ENCODE measurements around the gene CD8A. TPM values are rescaled to one million over a fixed set of nuclear protein-coding genes. Genes with fewer than 3 reads are reported as not detected.
"Not testable (repeated sequence)": the region's sequence is repeated elsewhere in the genome, so short reads cannot be mapped to it uniquely, and the experiment has no call there.

CD8A gene
- total RNA-seq, 1 experiment from 2014 or later, result 0.28 TPM

DNA sequence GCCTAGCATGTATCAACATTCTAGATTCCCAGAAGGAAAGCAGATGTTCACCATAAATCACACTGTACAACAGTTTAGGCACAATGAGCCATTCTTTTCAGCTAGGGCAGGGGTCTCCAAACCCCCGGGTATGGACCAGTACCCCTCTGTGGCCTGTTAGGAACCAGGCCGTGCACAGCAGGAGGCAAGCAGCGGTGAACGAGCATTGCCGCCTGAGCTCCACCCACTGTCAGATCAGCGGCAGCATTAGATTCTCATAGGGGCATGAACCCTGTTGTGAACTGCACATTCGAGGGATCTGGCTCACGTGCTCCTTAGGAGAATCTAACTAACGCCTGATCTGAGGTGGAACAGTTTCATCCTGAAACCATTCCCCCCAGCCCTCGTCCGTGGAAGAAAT lies 50.8 kb downstream of the CD8A start:
- H3F3A ChIP-seq (ENCODE audit: insufficient read depth, low read depth); H3K9me3 ChIP-seq (ENCODE audit: insufficient read depth, low read depth); CTCF ChIA-PET; H3K27me3 ChIP-seq (ENCODE audit: insufficient read depth, low read depth); DNase-seq; H3K27ac ChIP-seq; H4K20me1 ChIP-seq (ENCODE audit: insufficient read depth); H3K79me2 ChIP-seq (ENCODE audit: low read depth); H3K36me3 ChIP-seq (ENCODE audit: low read depth); H2AFZ ChIP-seq; POLR2A ChIA-PET (ENCODE audit: unreplicated experiment); H3K4me3 ChIP-seq; BruUV-seq (replicated peaks); H3K4me2 ChIP-seq; intact Hi-C loops (cut with micrococcal nuclease; ENCODE audit: unreplicated experiment); H3K4me1 ChIP-seq (replicated peaks; ENCODE audit: insufficient read depth); H3K9me2 ChIP-seq (ENCODE audit: insufficient read depth): not testable (repeated sequence)

DNA sequence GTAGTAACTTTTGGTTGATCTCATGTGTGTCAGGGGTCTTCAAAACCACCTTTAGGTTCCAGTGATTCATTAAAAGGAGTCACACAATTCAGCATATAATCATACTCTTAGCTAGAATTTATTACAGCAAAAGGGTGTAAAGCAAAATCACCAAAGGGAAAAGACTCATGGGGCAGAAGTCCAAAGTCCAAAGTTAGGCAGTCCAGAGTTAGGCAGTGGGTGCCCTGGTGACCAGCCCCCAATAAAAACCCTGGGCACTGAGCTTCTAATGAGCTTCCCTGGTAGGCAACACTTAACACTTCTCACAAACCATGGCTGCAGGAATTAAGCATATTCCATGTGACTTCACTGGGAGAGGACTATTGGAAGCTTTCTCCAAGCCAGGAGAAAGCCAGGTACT lies 51.2 kb downstream of the CD8A start:
- H3K4me1 ChIP-seq (replicated peaks; ENCODE audit: insufficient read depth); H3K36me3 ChIP-seq (ENCODE audit: low read depth); H3K4me3 ChIP-seq; H2AFZ ChIP-seq; H4K20me1 ChIP-seq (ENCODE audit: insufficient read depth); H3K27ac ChIP-seq; H3K9me3 ChIP-seq (ENCODE audit: insufficient read depth, low read depth); BruUV-seq (replicated peaks); H3K9me2 ChIP-seq (ENCODE audit: insufficient read depth); H3F3A ChIP-seq (ENCODE audit: insufficient read depth, low read depth); H3K4me2 ChIP-seq; H3K79me2 ChIP-seq (ENCODE audit: low read depth); CTCF ChIA-PET; intact Hi-C loops (cut with micrococcal nuclease; ENCODE audit: unreplicated experiment); H3K27me3 ChIP-seq (ENCODE audit: insufficient read depth, low read depth); POLR2A ChIA-PET (ENCODE audit: unreplicated experiment); DNase-seq: not testable (repeated sequence)

DNA sequence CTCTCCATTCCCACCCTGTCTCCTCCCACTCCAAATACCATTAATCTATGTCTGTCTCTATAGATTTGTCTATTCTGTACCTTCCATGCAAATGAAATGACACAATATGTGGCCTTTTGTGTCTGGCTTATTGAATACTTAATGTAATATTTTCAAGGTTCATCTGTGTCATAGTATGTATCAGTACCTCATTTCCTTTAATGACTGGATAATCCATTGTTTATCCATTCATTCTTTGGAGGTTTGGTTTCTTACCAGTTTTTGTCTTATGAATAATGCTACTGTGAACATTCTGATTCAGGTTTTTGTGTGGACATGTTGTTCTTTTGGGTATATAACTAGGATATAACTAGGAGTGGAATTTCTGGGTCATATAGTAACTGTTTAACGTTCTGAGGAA lies 55.8 kb downstream of the CD8A start:
- CTCF ChIA-PET; DNase-seq; POLR2A ChIA-PET (ENCODE audit: unreplicated experiment): not testable (repeated sequence)

More for the DNA sequence above, 55.8 kb downstream of the CD8A start:
- H3K9me3 ChIP-seq (ENCODE audit: insufficient read depth, low read depth); BruUV-seq (replicated peaks); H4K20me1 ChIP-seq (ENCODE audit: insufficient read depth); H3F3A ChIP-seq (ENCODE audit: insufficient read depth, low read depth); intact Hi-C loops (cut with micrococcal nuclease; ENCODE audit: unreplicated experiment); H3K4me3 ChIP-seq; H3K79me2 ChIP-seq (ENCODE audit: low read depth); H3K36me3 ChIP-seq (ENCODE audit: low read depth); H3K4me2 ChIP-seq; H3K4me1 ChIP-seq (replicated peaks; ENCODE audit: insufficient read depth); H3K27ac ChIP-seq; H3K9me2 ChIP-seq (ENCODE audit: insufficient read depth); H3K27me3 ChIP-seq (ENCODE audit: insufficient read depth, low read depth); H2AFZ ChIP-seq: not testable (repeated sequence)

Other genes starting within 250 kb of the CD8A start
- 108 and 120 TPM in 2 replicates for gene CHMP3, start 227.5 kb downstream of the CD8A start, total RNA-seq (2021)
- 24.5 and 25.4 TPM in 2 replicates for gene RNF103, start 167.0 kb downstream of the CD8A start, total RNA-seq (2021)
- gene RMND5A, start 70.6 kb downstream of the CD8A start, total RNA-seq (2021), result 27.2 and 39.3 TPM in 2 replicates
- gene CD8B, start 71.0 kb upstream of the CD8A start, total RNA-seq (2021), result not detected in 2 replicates
- gene RGPD1, start 151.2 kb upstream of the CD8A start, total RNA-seq (2021), result 0.33 and 0.70 TPM in 2 replicates
- gene PLGLB1, start 230.9 kb upstream of the CD8A start, total RNA-seq (2021), result 2.7 and 5.7 TPM in 2 replicates

Measured in PC-9 (cell line).